Measurements from ENCODE around the gene LPIN3. TPM values are rescaled to one million over a fixed set of nuclear protein-coding genes. Genes with fewer than 3 reads are reported as not detected.

LPIN3 gene
- total and polyA plus RNA-seq, 2 of the 8 experiments (the other 6 are each of a cell fraction or from before 2014, with no cell fraction given): 3.7 to 3.9 TPM

- WGBS, 2 experiments (ENCODE audit: extremely low coverage in 1 of 2, insufficient coverage in 1 of 2, insufficient read length in 1 of 2, insufficient replicate concordance in 2 of 2, low coverage in 1 of 2, low lambda C conversion rate in 2 of 2, missing lambda C conversion rate in 1 of 2): 93% methylated on average over 3 of the region's 3 CpGs; no CpG with 5 or more reads in 1 of the 2 experiments
- FAIRE-seq: no peak
- Histone ChIP-seq H2BK12ac (ENCODE audit: low read depth, low read length) (no peak overlapping the region), H4K91ac (replicated peaks; ENCODE audit: insufficient read length, low read length) (no peak overlapping the region), H4K8ac (ENCODE audit: extremely low read depth, insufficient read depth, low read length) (no peak overlapping the region), H3K27ac (ENCODE audit: low read depth, low read length) (no peak overlapping the region), H3K9ac (replicated peaks in 1 of 4; ENCODE audit: extremely low read depth in 1 of 4, low read depth in 3 of 4, low read length in 3 of 4) (no peak overlapping the region), H3K36me3 (ENCODE audit: control insufficient read depth in 2 of 4, insufficient read depth in 4 of 4, low read length in 3 of 4) (no peaks in the 10 kb centered on the region), H3K79me1 (ENCODE audit: low read depth, low read length) (no peaks in the 10 kb centered on the region), H2AK5ac (ENCODE audit: low read depth, low read length) (no peak overlapping the region), H2AFZ (ENCODE audit: low read length) (no peak overlapping the region), H3K4me2 (ENCODE audit: insufficient read depth in 1 of 2, low read depth in 2 of 2, low read length in 2 of 2) (no peak overlapping the region), H3K9me3 (ENCODE audit: insufficient read depth in 2 of 2, low read depth in 1 of 2, low read length in 1 of 2) (no peaks in the 10 kb centered on the region), H3K14ac (ENCODE audit: insufficient read length) (no peak overlapping the region), H4K5ac (ENCODE audit: insufficient read length, low read depth, low read length) (no peak overlapping the region), H3K23me2 (ENCODE audit: low read depth, low read length) (no peaks in the 10 kb centered on the region; the same call in 1 of the 2 replicates), H3K23ac (ENCODE audit: insufficient read length) (no peak overlapping the region), H3K4ac (replicated peaks; ENCODE audit: insufficient read length, low read depth, low read length) (no peak overlapping the region), H3K4me1 (replicated peaks in 1 of 4; ENCODE audit: control insufficient read depth in 3 of 4, insufficient read depth in 4 of 4, low read length in 3 of 4) (peaks cover 0 to 3% (median 3%) of the 10 kb centered on the region in 4 experiments; a peak in 3 of 7 replicates), H3K18ac (ENCODE audit: extremely low read depth, low read length) (no peak overlapping the region), H3K27me3 (replicated peaks in 1 of 4; ENCODE audit: control insufficient read depth in 3 of 4, extremely low read depth in 1 of 4, insufficient read depth in 3 of 4, low read length in 3 of 4) (no peaks in the 10 kb centered on the region), H2BK15ac (ENCODE audit: low read length) (no peak overlapping the region), H2BK120ac (replicated peaks; ENCODE audit: low read depth, low read length) (no peak overlapping the region), H3K56ac (replicated peaks; ENCODE audit: insufficient read length, low read depth, low read length) (no peak overlapping the region), H2BK20ac (ENCODE audit: low read length) (no peak overlapping the region), H3K4me3 (ENCODE audit: extremely low read depth in 1 of 4, insufficient read depth in 2 of 4, low read depth in 3 of 4, low read length in 4 of 4) (no peak overlapping the region), H2BK5ac (ENCODE audit: low read depth, low read length) (no peak overlapping the region), H3K79me2 (ENCODE audit: control insufficient read depth in 1 of 2, insufficient read depth in 2 of 2, low read length in 2 of 2) (no peaks in the 10 kb centered on the region), H4K20me1 (replicated peaks in 1 of 2; ENCODE audit: control insufficient read depth in 1 of 2, insufficient read depth in 2 of 2, low read length in 2 of 2) (no peaks in the 10 kb centered on the region)
- POLR2A ChIA-PET (ENCODE audit: partially characterized antibody): no interaction called here
- CTCF ChIA-PET (ENCODE audit: partially characterized antibody): interaction anchor here (1.7 kb wide), 1 partner anchor 39 kb away, joined by 6 read pairs; no protein-coding TSS in a partner anchor
- DNase-seq (ENCODE audit: low read depth in 1 of 2, low spot score in 2 of 2): no peak
- no peak for TF ChIP-seq TAF1 (IDR thresholded peaks at IDR 0.05; ENCODE audit: low read depth, low read length)
- TF ChIP-seq RBBP5 (IDR thresholded peaks at IDR 0.05; ENCODE audit: borderline replicate concordance, low read depth, low read length): no peak
- no peak for TF ChIP-seq SUZ12 (IDR thresholded peaks at IDR 0.05; ENCODE audit: low read length)
- no peak for TF ChIP-seq CBX5 (IDR thresholded peaks at IDR 0.05; ENCODE audit: low read depth, low read length)
- TF ChIP-seq HDAC6 (IDR thresholded peaks at IDR 0.05; ENCODE audit: low read depth, low read length): no peak
- no peak for TF ChIP-seq RNF2 (IDR thresholded peaks at IDR 0.05; ENCODE audit: borderline replicate concordance, low read depth, low read length, missing control alignments, poor library complexity, severe bottlenecking)
- no peak for TF ChIP-seq GABPA (IDR thresholded peaks at IDR 0.05; ENCODE audit: borderline replicate concordance, insufficient read depth, low read length)
- TF ChIP-seq KDM4A (IDR thresholded peaks at IDR 0.05; ENCODE audit: low read depth, low read length, severe bottlenecking): no peak
- TF ChIP-seq ATF3 (IDR thresholded peaks at IDR 0.05; ENCODE audit: insufficient read depth, low read depth, low read length): no peak
- no peak for TF ChIP-seq SIN3A (conservative IDR thresholded peaks at IDR 0.05 in 1 of 2, IDR thresholded peaks at IDR 0.05 in 1 of 2; ENCODE audit: low read depth in 1 of 2, low read length in 2 of 2)
- no peak for TF ChIP-seq CBX8 (IDR thresholded peaks at IDR 0.05; ENCODE audit: borderline replicate concordance, low read depth, low read length)
- no peak for TF ChIP-seq EP300 (IDR thresholded peaks at IDR 0.05; ENCODE audit: borderline replicate concordance in 1 of 2, low read depth in 2 of 2, low read length in 2 of 2)
- TF ChIP-seq CHD1 (IDR thresholded peaks at IDR 0.05; ENCODE audit: low read depth, low read length): no peak
Measured at GRCh38 chr20:41299899-41300298, 40.7 kb upstream of the LPIN3 start.

Data from H1 (cell line).